Fibroblast of lung (primary cell): ENCODE results near the gene CD300H. TPM values are rescaled to one million over a fixed set of nuclear protein-coding genes. Genes with fewer than 3 reads are reported as not detected.

Source experiments
- DNase-seq, 2 donors: peaks; one replicate each; pipeline versions ENCODE4 v3.0.0 to v3.0.0-alpha.2; 2010; ENCODE audit warnings: low read depth in 2 of 2
- H2AFZ ChIP-seq: 2 replicates; pipeline ENCODE4 v1.5.1; 2012; ENCODE audit warnings: low read length, control low read depth, inconsistent platforms
- H3K27ac ChIP-seq: 2 replicates; pipeline ENCODE4 v1.5.1; 2011; ENCODE audit warnings: low read length, control low read depth; ENCODE audit not compliant: insufficient read depth
- H3K27me3 ChIP-seq: 2 replicates; pipeline ENCODE4 v1.5.1; 2011; ENCODE audit warnings: mild to moderate bottlenecking, low read length; ENCODE audit not compliant: control insufficient read depth, insufficient read depth
- H3K36me3 ChIP-seq: 2 replicates; pipeline ENCODE4 v1.5.1; 2011; ENCODE audit warnings: low read length; ENCODE audit not compliant: control insufficient read depth, insufficient read depth
- H3K4me1 ChIP-seq: 2 replicates; pipeline ENCODE4 v1.5.1; 2011; ENCODE audit warnings: low read length; ENCODE audit not compliant: control insufficient read depth, insufficient read depth; ENCODE audit errors: extremely low read depth
- H3K4me2 ChIP-seq: 2 replicates; pipeline ENCODE4 v1.5.1; 2011; ENCODE audit warnings: low read length, control low read depth; ENCODE audit not compliant: insufficient read depth; ENCODE audit errors: extremely low read depth
- H3K4me3 ChIP-seq, 4 experiments: fragments of 200-600 bp in 1 of 4; sonication (generic) in 1 of 4; replicated peaks in 1 of 4; 2 replicates each; pipeline ENCODE4 v1.5.1; 2011 to 2016; ENCODE audit warnings: low read length in 4 of 4, low read depth in 3 of 4, mild to moderate bottlenecking in 3 of 4, control low read depth in 2 of 4, inconsistent platforms in 1 of 4, mixed read lengths in 1 of 4; ENCODE audit not compliant: insufficient read depth in 1 of 4; ENCODE audit errors: control extremely low read depth in 1 of 4
- H3K79me2 ChIP-seq: 2 replicates; pipeline ENCODE4 v1.5.1; 2012; ENCODE audit warnings: mild to moderate bottlenecking, low read length, inconsistent platforms; ENCODE audit not compliant: control insufficient read depth, insufficient read depth
- H3K9ac ChIP-seq: 2 replicates; pipeline ENCODE4 v1.5.1; 2011; ENCODE audit warnings: mild to moderate bottlenecking, low read length, control low read depth; ENCODE audit not compliant: insufficient read depth
- H3K9me3 ChIP-seq: 2 replicates; pipeline ENCODE4 v1.5.1; 2012; ENCODE audit warnings: low read depth, low read length; ENCODE audit not compliant: control insufficient read depth, insufficient read depth
- H4K20me1 ChIP-seq: 2 replicates; pipeline ENCODE4 v1.5.1; 2011; ENCODE audit warnings: low read length; ENCODE audit not compliant: control insufficient read depth, insufficient read depth; ENCODE audit errors: extremely low read depth
- CTCF ChIP-seq, 2 donors: IDR thresholded peaks in 1 of 2; conservative IDR thresholded peaks in 1 of 2; 1 replicate in 1 of 2; 2 replicates in 1 of 2; pipeline ENCODE4 v1.5.1; 2011 to 2012; ENCODE audit warnings: low read length in 2 of 2, control low read depth in 1 of 2, inconsistent platforms in 1 of 2, low read depth in 1 of 2, mild to moderate bottlenecking in 1 of 2
- EZH2 ChIP-seq: IDR thresholded peaks from 2 replicates; pipeline ENCODE4 v1.5.1; 2012; ENCODE audit warnings: low read length, control low read depth, mild to moderate bottlenecking; ENCODE audit errors: missing control alignments
- polyA plus RNA-seq, 2 donors: library from polyadenylated mRNA; depleted of rRNA in 1 of 2; stranded (reverse) in 1 of 2; unstranded in 1 of 2; fragments of >200 nt; gene quantifications; 2 replicates each; pipeline ENCODE4 v1.2.1, GENCODE V29; 2011 to 2012; ENCODE audit warnings: missing spikeins in 1 of 2
- total RNA-seq: library from RNA; depleted of rRNA; stranded (reverse); fragments of >200 nt; gene quantifications from 2 replicates; pipeline ENCODE4 v1.2.1, GENCODE V29; 2014

Gene CD300H
- total and polyA plus RNA-seq, 2 donors (not counting 1 experiment from before 2014, with no cell fraction given) = not detected

- no peaks in the 10 kb centered on the region for H3K36me3 ChIP-seq
These were observed 16.7 kb downstream of the CD300H start for GRCh38 chr17:74550602-74551001.

GRCh38 chr17:74549343-74549742, 18.0 kb downstream of the CD300H start:
- no peak overlapping the region for H2AFZ ChIP-seq
- H3K4me3 ChIP-seq = no peak overlapping the region
- no peaks in the 10 kb centered on the region for H3K79me2 ChIP-seq
- no peaks in the 10 kb centered on the region for H4K20me1 ChIP-seq
- H3K4me2 ChIP-seq = no peak overlapping the region
- H3K4me1 ChIP-seq = no peaks in the 10 kb centered on the region
- H3K27me3 ChIP-seq = no peaks in the 10 kb centered on the region
- TF ChIP-seq EZH2 (no peak), CTCF (conservative IDR thresholded peaks at IDR 0.05 in 1 of 2, IDR thresholded peaks at IDR 0.05 in 1 of 2; ENCODE audit: low read depth in 1 of 2, low read length in 2 of 2) (no peak)
- no peaks in the 10 kb centered on the region for H3K9me3 ChIP-seq
- no peak overlapping the region for H3K9ac ChIP-seq
- DNase-seq = no peak
- H3K36me3 ChIP-seq = no peaks in the 10 kb centered on the region
- H3K27ac ChIP-seq = no peak overlapping the region

More at GRCh38 chr17:74550602-74551001, 16.7 kb downstream of the CD300H start:
- H3K27me3 ChIP-seq = no peaks in the 10 kb centered on the region
- H3K4me3 ChIP-seq = no peak overlapping the region
- H3K4me1 ChIP-seq = no peaks in the 10 kb centered on the region
- TF ChIP-seq EZH2 (no peak), CTCF (conservative IDR thresholded peaks at IDR 0.05 in 1 of 2, IDR thresholded peaks at IDR 0.05 in 1 of 2; ENCODE audit: low read depth in 1 of 2, low read length in 2 of 2) (no peak)
- no peak overlapping the region for H2AFZ ChIP-seq
- H4K20me1 ChIP-seq = no peaks in the 10 kb centered on the region
- H3K27ac ChIP-seq = no peak overlapping the region
- DNase-seq = no peak
- H3K9me3 ChIP-seq = no peaks in the 10 kb centered on the region
- H3K4me2 ChIP-seq = no peak overlapping the region
- no peak overlapping the region for H3K9ac ChIP-seq
- H3K79me2 ChIP-seq = no peaks in the 10 kb centered on the region

- H3K79me2 ChIP-seq = no peaks in the 10 kb centered on the region
- DNase-seq = no peak
- H3K27me3 ChIP-seq = no peaks in the 10 kb centered on the region
- no peaks in the 10 kb centered on the region for H3K4me1 ChIP-seq
- TF ChIP-seq CTCF (conservative IDR thresholded peaks at IDR 0.05 in 1 of 2, IDR thresholded peaks at IDR 0.05 in 1 of 2; ENCODE audit: low read depth in 1 of 2, low read length in 2 of 2) (no peak), EZH2 (no peak)
- H3K4me2 ChIP-seq = no peak overlapping the region
- no peak overlapping the region for H2AFZ ChIP-seq
- H3K9me3 ChIP-seq = no peaks in the 10 kb centered on the region
- no peak overlapping the region for H3K9ac ChIP-seq
- H3K36me3 ChIP-seq = no peaks in the 10 kb centered on the region
- no peak overlapping the region for H3K27ac ChIP-seq
- no peak overlapping the region for H3K4me3 ChIP-seq
- H4K20me1 ChIP-seq = no peaks in the 10 kb centered on the region
These were observed 19.6 kb downstream of the CD300H start for GRCh38 chr17:74547736-74548135.
